Stimulated activated CD4-positive, alpha-beta T cell treated with anti-CD3 and anti-CD28 coated beads, Interleukin-12 subunit alpha, Interleukin-12 subunit beta, amount 100 ng/mL, for 4 hours (primary cell): ENCODE data around the gene DENND6B.
A peak's percentile ranks its signal among the peaks of the same experiment; 100 is the strongest.

Experiments used
- DNase-seq: peaks from one replicate; pipeline ENCODE4 v3.0.0-alpha.2; 2020

Gene DENND6B

GRCh38 chr22:50314081-50314454 is 12.7 kb downstream of the DENND6B start:
- DNase-seq: no peak

GRCh38 chr22:50313600-50313999 is 13.2 kb downstream of the DENND6B start:
- DNase-seq: no peak

GRCh38 chr22:50313021-50313420 is 13.8 kb downstream of the DENND6B start:
- DNase-seq: no peak

GRCh38 chr22:50312371-50312770 is 14.4 kb downstream of the DENND6B start:
- no peak for DNase-seq

- no peak for DNase-seq
Measured at GRCh38 chr22:50311606-50312351, 15.0 kb downstream of the DENND6B start.

- DNase-seq: no peak
Measured at GRCh38 chr22:50310949-50311444, 15.8 kb downstream of the DENND6B start.

GRCh38 chr22:50310031-50310722 is 16.6 kb downstream of the DENND6B start:
- DNase-seq: no peak

- no peak for DNase-seq
Measured at GRCh38 chr22:50309601-50309991, 17.2 kb downstream of the DENND6B start.

GRCh38 chr22:50308986-50309600 is 17.7 kb downstream of the DENND6B start:
- DNase-seq: no peak

GRCh38 chr22:50308597-50308935 is 18.2 kb downstream of the DENND6B start:
- DNase-seq: no peak

GRCh38 chr22:50307890-50308596 is 18.8 kb downstream of the DENND6B start:
- DNase-seq: no peak

GRCh38 chr22:50306753-50307749 is 19.8 kb downstream of the DENND6B start, which contains the start of gene PLXNB2:
PLXNB2 (minus strand) TSS chr22:50307646; CDS start chr22:50290584, 17,062 bp downstream.
- peak; percentile 25 for DNase-seq

- DNase-seq: no peak
Measured at GRCh38 chr22:50305923-50306566, 20.8 kb downstream of the DENND6B start.

- DNase-seq: no peak
Measured at GRCh38 chr22:50305393-50305922, 21.4 kb downstream of the DENND6B start.

GRCh38 chr22:50304528-50305392 is 22.1 kb downstream of the DENND6B start:
- DNase-seq: no peak

- DNase-seq: no peak
Measured at GRCh38 chr22:50303848-50304527, 22.8 kb downstream of the DENND6B start.

- DNase-seq: no peak
Measured at GRCh38 chr22:50303515-50303847, 23.3 kb downstream of the DENND6B start.

GRCh38 chr22:50302564-50302963 is 24.2 kb downstream of the DENND6B start:
- no peak for DNase-seq

- DNase-seq: no peak
Measured at GRCh38 chr22:50302041-50302541, 24.7 kb downstream of the DENND6B start.
